GM12878 (cell line): ENCODE data around the gene PDZRN3. TPM values are rescaled to one million over a fixed set of nuclear protein-coding genes. Genes with fewer than 3 reads are reported as not detected.

Experiments
- ATAC-seq: fragments of 200-7000 bp; cut with Tn5 transposase; 3 replicates; pipeline ENCODE4 v1.9.1; 2020; ENCODE audit warnings: mild to moderate bottlenecking, moderate library complexity
- BruUV-seq: library from RNA; stranded (reverse); fragments of 400-500 nt; replicated peaks from 2 replicates; lab custom pipeline; 2021; lab: Mats Ljungman, UMichigan
- CTCF ChIA-PET: fragments of 300-600 bp; sonication (Branson Sonifier 250); formaldehyde crosslinking; extraction: SDS; loops from one replicate; lab custom pipeline; 2021; ENCODE audit warnings: inconsistent platforms; lab: Yijun Ruan, JAX
- POLR2A ChIA-PET: fragments of 350-600 bp; formaldehyde crosslinking; extraction: SDS; loops from one replicate; lab custom pipeline; 2021; ENCODE audit warnings: inconsistent platforms; lab: Charles Lee
- RAD21 ChIA-PET: fragments of 300-600 bp; sonication (Branson Sonifier 250); formaldehyde crosslinking; loops from one replicate; lab custom pipeline; 2023; ENCODE audit warnings: antibody characterized with exemption; ENCODE audit not compliant: unreplicated experiment; lab: Charles Lee
- SMC1A ChIA-PET: fragments of 300-600 bp; sonication (Branson Sonifier 250); formaldehyde crosslinking; loops from one replicate; lab custom pipeline; 2023; ENCODE audit not compliant: unreplicated experiment, uncharacterized antibody; lab: Charles Lee
- DNase-seq: peaks from one replicate; pipeline ENCODE4 v3.0.0-alpha.2; 2011; ENCODE audit warnings: low read depth, low spot score
- FAIRE-seq: peaks from 3 replicates; lab custom pipeline; 2011; peaks lifted over from hg19 to GRCh38; lab: Jason Lieb, UNC
- H2AFZ ChIP-seq: 2 replicates; pipeline ENCODE4 v1.6.0; 2011; ENCODE audit warnings: low read depth, low read length, control low read depth; ENCODE audit not compliant: control insufficient read depth
- H3K27ac ChIP-seq: 2 replicates; pipeline ENCODE4 v1.5.1; 2011; ENCODE audit warnings: control low read depth; ENCODE audit not compliant: control insufficient read depth, insufficient read depth
- H3K27me3 ChIP-seq, 2 experiments: replicated peaks in 1 of 2; 2 replicates each; pipeline versions ENCODE4 v1.6.0 to v1.6.1; 2011; ENCODE audit warnings: low read length in 1 of 2; ENCODE audit not compliant: control insufficient read depth in 2 of 2, insufficient read depth in 2 of 2
- H3K36me3 ChIP-seq, 2 experiments: 2 replicates each; pipeline ENCODE4 v1.5.1; 2011; ENCODE audit warnings: low read length in 1 of 2; ENCODE audit not compliant: control insufficient read depth in 2 of 2, insufficient read depth in 2 of 2
- H3K4me1 ChIP-seq: 2 replicates; pipeline ENCODE4 v1.6.1; 2011; ENCODE audit warnings: mild to moderate bottlenecking, low read length, moderate library complexity, mixed read lengths; ENCODE audit not compliant: control insufficient read depth, insufficient read depth
- H3K4me2 ChIP-seq: 2 replicates; pipeline ENCODE4 v1.6.0; 2011; ENCODE audit warnings: control low read depth; ENCODE audit not compliant: control insufficient read depth, insufficient read depth
- H3K4me3 ChIP-seq: fragments of 200-600 bp; sonication (generic); 2 replicates; pipeline ENCODE4 v1.5.1; 2016
- H3K79me2 ChIP-seq: 2 replicates; pipeline ENCODE4 v1.6.0; 2011; ENCODE audit warnings: low read length; ENCODE audit not compliant: control insufficient read depth, insufficient read depth
- H3K9ac ChIP-seq: 2 replicates; pipeline ENCODE4 v1.8.0; 2011; ENCODE audit warnings: low read length, control low read depth, mixed read lengths; ENCODE audit not compliant: control insufficient read depth, insufficient read depth
- H3K9me3 ChIP-seq: replicated peaks from 3 replicates; pipeline ENCODE4 v1.5.1; 2011; ENCODE audit warnings: mild to moderate bottlenecking, low read length; ENCODE audit not compliant: control insufficient read depth, insufficient read depth
- H4K20me1 ChIP-seq: 2 replicates; pipeline ENCODE4 v1.6.0; 2011; ENCODE audit not compliant: control insufficient read depth, insufficient read depth
- GATAD2B ChIP-seq: fragments of 450-650 bp; conservative IDR thresholded peaks from 2 replicates; pipeline ENCODE4 v1.6.1; 2017; ENCODE audit warnings: low read depth, mild to moderate bottlenecking, moderate library complexity
- IKZF2 ChIP-seq, 2 experiments: fragments of 450-650 bp; IDR thresholded peaks; 2 replicates each; pipeline ENCODE4 v1.6.1; 2017; ENCODE audit warnings: mild to moderate bottlenecking in 2 of 2, moderate library complexity in 2 of 2
- JUNB ChIP-seq: IDR thresholded peaks from 2 replicates; pipeline ENCODE4 v1.6.1; 2016; ENCODE audit warnings: antibody characterized with exemption, mild to moderate bottlenecking
- MTA2 ChIP-seq: fragments of 450-650 bp; IDR thresholded peaks from 2 replicates; pipeline ENCODE4 v1.6.1; 2016; ENCODE audit warnings: low read depth, mild to moderate bottlenecking, moderate library complexity
- NBN ChIP-seq: fragments of 450-650 bp; IDR thresholded peaks from 2 replicates; pipeline ENCODE4 v1.6.1; 2016
- POLR2AphosphoS2 ChIP-seq: IDR thresholded peaks from 2 replicates; pipeline ENCODE4 v1.6.1; 2011; ENCODE audit warnings: low read depth, mild to moderate bottlenecking, low read length, improper control_type of control experiment, moderate library complexity
- RB1 ChIP-seq: fragments of 450-650 bp; formaldehyde crosslinking; IDR thresholded peaks from 2 replicates; pipeline ENCODE4 v1.6.1; 2017; ENCODE audit warnings: mild to moderate bottlenecking, borderline replicate concordance
- TARDBP ChIP-seq: IDR thresholded peaks from 2 replicates; pipeline ENCODE4 v1.6.1; 2016; ENCODE audit warnings: borderline replicate concordance
- TCF12 ChIP-seq: IDR thresholded peaks from 2 replicates; pipeline ENCODE4 v1.6.1; 2011; ENCODE audit warnings: low read depth, mild to moderate bottlenecking, low read length
- WGBS: methylation state at CpG from one replicate; pipeline ENCODE4 v1.1.6; 2016; ENCODE audit warnings: low lambda C conversion rate; ENCODE audit not compliant: insufficient replicate concordance, insufficient coverage; ENCODE audit errors: missing lambda C conversion rate; 5-methylcytosine and 5-hydroxymethylcytosine counted together
- in situ Hi-C: fragments of 300-500 bp; cut with MboI; formaldehyde crosslinking; loops from 9 replicates; pipeline ENCODE4 v1.14.3; 2018; ENCODE audit warnings: mixed read lengths
- intact Hi-C: fragments of 100-400 bp; cut with micrococcal nuclease; formaldehyde crosslinking; loops from one replicate; pipeline ENCODE4 v1.14.2; 2022; ENCODE audit not compliant: unreplicated experiment
- polyA plus RNA-seq, 11 experiments: library from polyadenylated mRNA; depleted of rRNA in 4 of 11; unstranded in 6 of 11; stranded (reverse) in 5 of 11; fragments of >200 nt; fragmentation: Nextera tagmentation in 4 of 11; fragmentation: Illumina TruSeq in 1 of 11; extraction: Ambion mirVana in 4 of 11; extraction: Trizol in 1 of 11; gene quantifications; 1 replicate in 1 of 11; 2 replicates in 10 of 11; pipeline versions ENCODE4 v1.2.1 to v1.2.3, GENCODE V29; 2011 to 2016; ENCODE audit warnings: inconsistent platforms in 2 of 11, missing spikeins in 2 of 11, low read depth in 1 of 11
- total RNA-seq, 4 experiments: library from RNA; depleted of rRNA in 3 of 4; stranded (reverse); fragments of >200 nt in 3 of 4; fragmentation: Illumina TruSeq in 1 of 4; extraction: Trizol in 1 of 4; gene quantifications; 2 replicates each; pipeline versions ENCODE4 v1.2.1 to v1.2.3, GENCODE V29; 2013 to 2021
- TF ChIP-seq, protein P1 (sequence below): IDR thresholded peaks from 2 replicates; pipeline ENCODE4 v1.6.1; 2011; ENCODE audit warnings: low read depth, low read length, improper control_type of control experiment, borderline replicate concordance
- TF ChIP-seq, protein P2 (sequence below): IDR thresholded peaks from 2 replicates; pipeline ENCODE4 v1.6.1; 2012; ENCODE audit warnings: low read depth, low read length, improper control_type of control experiment
- TF ChIP-seq, protein P3 (sequence below): fragments of 450-650 bp; IDR thresholded peaks from 2 replicates; pipeline ENCODE4 v1.6.1; 2017; ENCODE audit warnings: mild to moderate bottlenecking, low read depth, inconsistent platforms; ENCODE audit not compliant: poor library complexity, severe bottlenecking

Gene PDZRN3
- total and polyA plus RNA-seq, 10 of the 15 experiments (the other 5 are each of a cell fraction or from before 2014, with no cell fraction given), result 0.07 to 0.37 (median 0.12) TPM; not detected in 6

DNA sequence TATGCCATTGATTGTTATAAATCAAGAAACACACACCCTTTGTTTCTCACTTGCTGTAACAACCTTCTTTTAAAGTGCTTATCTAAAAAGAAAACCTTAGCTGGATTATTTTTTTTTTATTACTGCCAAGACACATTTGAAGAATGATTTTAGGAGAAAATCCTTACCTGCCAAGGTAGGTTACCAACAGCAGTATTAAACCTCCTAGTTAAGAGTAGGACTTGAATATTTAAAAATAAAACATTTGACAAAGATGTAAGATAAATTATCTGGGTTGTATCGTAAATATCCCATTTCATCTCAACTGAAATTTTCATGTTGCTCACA is 192.1 kb downstream of the PDZRN3 start:
- H3K27ac ChIP-seq, result no peak overlapping the region
- no peaks in the 10 kb centered on the region for H3K36me3 ChIP-seq
- intact Hi-C loops, result loop anchor here (1.0 kb wide), 1 partner anchor 331 kb away; no protein-coding TSS in a partner anchor
- H2AFZ ChIP-seq, result no peak overlapping the region
- ATAC-seq, result no peak
- FAIRE-seq, result no peak
- ChIA-PET SMC1A (interaction anchor here (0.6 to 1.0 kb wide), 3 partner anchors 16 to 30 kb away, joined by 3 to 4 read pairs (median 3); no protein-coding TSS in a partner anchor), RAD21 (no interaction called here)
- H3K4me3 ChIP-seq, result no peak overlapping the region
- 0% methylated on average over 1 of the region's 1 CpG for WGBS
- DNase-seq, result no peak
- no peaks in the 10 kb centered on the region for H3K9me3 ChIP-seq
- H3K27me3 ChIP-seq, result no peaks in the 10 kb centered on the region
- TF ChIP-seq IKZF2 (IDR thresholded peaks at IDR 0.05) (no peak), JUNB (0 out of 2 replicates have a peak, but pooled peaks have one; percentile 11)
- TF ChIP-seq, all 136 proteins: peak for 1
- BruUV-seq, result no TSS peak
- Histone ChIP-seq H3K79me2 (no peaks in the 10 kb centered on the region), H3K4me1 (no peaks in the 10 kb centered on the region), H4K20me1 (no peaks in the 10 kb centered on the region), H3K9ac (no peak overlapping the region), H3K4me2 (no peak overlapping the region)
- ChIA-PET CTCF (interaction anchor here (0.7 to 3.0 kb wide), 7 partner anchors 12 to 332 kb away, joined by 3 to 16 read pairs (median 5); no protein-coding TSS in a partner anchor), POLR2A (no interaction called here)
- in situ Hi-C loops, result no loop called here

DNA sequence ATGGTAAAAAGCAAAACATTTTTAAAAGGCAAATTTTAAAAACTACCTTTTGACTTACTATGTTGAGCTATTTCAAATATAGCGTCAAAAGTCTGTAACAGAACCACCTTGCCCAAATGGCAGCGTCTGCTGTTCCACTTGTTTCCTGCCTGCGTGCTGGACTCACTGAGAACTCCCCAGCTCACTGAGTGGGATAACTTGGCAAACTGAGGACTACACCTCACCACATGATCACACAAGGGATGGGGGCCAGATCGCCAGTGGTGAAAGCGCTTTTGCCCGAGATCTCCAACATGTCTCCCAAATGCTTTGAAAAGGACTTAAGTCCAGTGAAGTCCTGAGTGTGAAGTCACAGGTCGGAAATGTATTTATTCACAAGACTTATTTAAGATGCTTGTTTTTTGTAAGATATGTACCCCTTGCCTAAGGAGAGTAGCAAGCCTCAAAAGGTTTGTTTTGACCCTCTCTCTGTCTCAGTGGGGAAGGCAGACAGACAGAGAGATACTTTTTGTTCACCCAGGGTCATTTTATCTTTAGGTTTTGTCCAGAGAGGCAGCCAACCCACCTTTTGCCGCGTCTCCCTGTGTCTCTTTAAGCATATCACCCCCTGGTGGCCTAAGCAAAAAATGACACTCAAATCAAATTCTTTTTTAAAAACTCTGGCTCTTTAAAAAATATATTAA is 192.6 kb downstream of the PDZRN3 start:
- no peaks in the 10 kb centered on the region for H3K4me1 ChIP-seq
- H3K9me3 ChIP-seq, result no peaks in the 10 kb centered on the region
- no peak overlapping the region for H3K9ac ChIP-seq
- ATAC-seq, result peak; percentile 48; the same call in 2 of the 3 replicates
- intact Hi-C loops, result loop anchor here (1.0 kb wide), 1 partner anchor 331 kb away; no protein-coding TSS in a partner anchor
- no peak overlapping the region for H3K4me2 ChIP-seq
- BruUV-seq, result no TSS peak
- no peaks in the 10 kb centered on the region for H4K20me1 ChIP-seq
- H3K36me3 ChIP-seq, result no peaks in the 10 kb centered on the region
- H3K79me2 ChIP-seq, result no peaks in the 10 kb centered on the region
- H2AFZ ChIP-seq, result no peak overlapping the region; the same call in 1 of the 2 replicates
- ChIA-PET POLR2A (no interaction called here), SMC1A (interaction anchor here (0.9 to 1.4 kb wide), 3 partner anchors 16 to 70 kb away, joined by 3 to 5 read pairs (median 4); no protein-coding TSS in a partner anchor), CTCF (interaction anchor here (0.7 to 3.0 kb wide), 9 partner anchors 12 to 332 kb away, joined by 3 to 16 read pairs (median 4); no protein-coding TSS in a partner anchor), RAD21 (interaction anchor here (1.5 kb wide), 1 partner anchor 331 kb away, joined by 3 read pairs; no protein-coding TSS in a partner anchor)
- H3K27ac ChIP-seq, result no peak overlapping the region
- no peak overlapping the region for H3K4me3 ChIP-seq
- 35% methylated on average over 9 of the region's 9 CpGs for WGBS
- no peak for DNase-seq
- H3K27me3 ChIP-seq, result no peaks in the 10 kb centered on the region
- in situ Hi-C loops, result no loop called here
- FAIRE-seq, result peak; percentile 35
- TF ChIP-seq RB1, result no peak
- TF ChIP-seq MTA2, result no peak
- no peak for TF ChIP-seq POLR2AphosphoS2
- TF ChIP-seq, protein P1, sequence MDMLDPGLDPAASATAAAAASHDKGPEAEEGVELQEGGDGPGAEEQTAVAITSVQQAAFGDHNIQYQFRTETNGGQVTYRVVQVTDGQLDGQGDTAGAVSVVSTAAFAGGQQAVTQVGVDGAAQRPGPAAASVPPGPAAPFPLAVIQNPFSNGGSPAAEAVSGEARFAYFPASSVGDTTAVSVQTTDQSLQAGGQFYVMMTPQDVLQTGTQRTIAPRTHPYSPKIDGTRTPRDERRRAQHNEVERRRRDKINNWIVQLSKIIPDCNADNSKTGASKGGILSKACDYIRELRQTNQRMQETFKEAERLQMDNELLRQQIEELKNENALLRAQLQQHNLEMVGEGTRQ, result no peak
- TF ChIP-seq GATAD2B, result no peak
- no peak for TF ChIP-seq TARDBP
- TF ChIP-seq TCF12, result no peak
- TF ChIP-seq, protein P2, sequence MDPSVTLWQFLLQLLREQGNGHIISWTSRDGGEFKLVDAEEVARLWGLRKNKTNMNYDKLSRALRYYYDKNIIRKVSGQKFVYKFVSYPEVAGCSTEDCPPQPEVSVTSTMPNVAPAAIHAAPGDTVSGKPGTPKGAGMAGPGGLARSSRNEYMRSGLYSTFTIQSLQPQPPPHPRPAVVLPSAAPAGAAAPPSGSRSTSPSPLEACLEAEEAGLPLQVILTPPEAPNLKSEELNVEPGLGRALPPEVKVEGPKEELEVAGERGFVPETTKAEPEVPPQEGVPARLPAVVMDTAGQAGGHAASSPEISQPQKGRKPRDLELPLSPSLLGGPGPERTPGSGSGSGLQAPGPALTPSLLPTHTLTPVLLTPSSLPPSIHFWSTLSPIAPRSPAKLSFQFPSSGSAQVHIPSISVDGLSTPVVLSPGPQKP, result 0 out of 2 replicates have a peak, but pooled peaks have one; percentile 16
- TF ChIP-seq, protein P3, sequence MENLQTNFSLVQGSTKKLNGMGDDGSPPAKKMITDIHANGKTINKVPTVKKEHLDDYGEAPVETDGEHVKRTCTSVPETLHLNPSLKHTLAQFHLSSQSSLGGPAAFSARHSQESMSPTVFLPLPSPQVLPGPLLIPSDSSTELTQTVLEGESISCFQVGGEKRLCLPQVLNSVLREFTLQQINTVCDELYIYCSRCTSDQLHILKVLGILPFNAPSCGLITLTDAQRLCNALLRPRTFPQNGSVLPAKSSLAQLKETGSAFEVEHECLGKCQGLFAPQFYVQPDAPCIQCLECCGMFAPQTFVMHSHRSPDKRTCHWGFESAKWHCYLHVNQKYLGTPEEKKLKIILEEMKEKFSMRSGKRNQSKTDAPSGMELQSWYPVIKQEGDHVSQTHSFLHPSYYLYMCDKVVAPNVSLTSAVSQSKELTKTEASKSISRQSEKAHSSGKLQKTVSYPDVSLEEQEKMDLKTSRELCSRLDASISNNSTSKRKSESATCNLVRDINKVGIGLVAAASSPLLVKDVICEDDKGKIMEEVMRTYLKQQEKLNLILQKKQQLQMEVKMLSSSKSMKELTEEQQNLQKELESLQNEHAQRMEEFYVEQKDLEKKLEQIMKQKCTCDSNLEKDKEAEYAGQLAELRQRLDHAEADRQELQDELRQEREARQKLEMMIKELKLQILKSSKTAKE, result no peak
- no peak for TF ChIP-seq NBN
